GM18861 (cell line): ENCODE data around the gene MGA.

Experiments
- ATAC-seq: cut with Tn5 transposase; IDR thresholded peaks from one replicate; pipeline ENCODE4 v1.9.1; 2021; ENCODE audit not compliant: unreplicated experiment

Gene MGA

DNA sequence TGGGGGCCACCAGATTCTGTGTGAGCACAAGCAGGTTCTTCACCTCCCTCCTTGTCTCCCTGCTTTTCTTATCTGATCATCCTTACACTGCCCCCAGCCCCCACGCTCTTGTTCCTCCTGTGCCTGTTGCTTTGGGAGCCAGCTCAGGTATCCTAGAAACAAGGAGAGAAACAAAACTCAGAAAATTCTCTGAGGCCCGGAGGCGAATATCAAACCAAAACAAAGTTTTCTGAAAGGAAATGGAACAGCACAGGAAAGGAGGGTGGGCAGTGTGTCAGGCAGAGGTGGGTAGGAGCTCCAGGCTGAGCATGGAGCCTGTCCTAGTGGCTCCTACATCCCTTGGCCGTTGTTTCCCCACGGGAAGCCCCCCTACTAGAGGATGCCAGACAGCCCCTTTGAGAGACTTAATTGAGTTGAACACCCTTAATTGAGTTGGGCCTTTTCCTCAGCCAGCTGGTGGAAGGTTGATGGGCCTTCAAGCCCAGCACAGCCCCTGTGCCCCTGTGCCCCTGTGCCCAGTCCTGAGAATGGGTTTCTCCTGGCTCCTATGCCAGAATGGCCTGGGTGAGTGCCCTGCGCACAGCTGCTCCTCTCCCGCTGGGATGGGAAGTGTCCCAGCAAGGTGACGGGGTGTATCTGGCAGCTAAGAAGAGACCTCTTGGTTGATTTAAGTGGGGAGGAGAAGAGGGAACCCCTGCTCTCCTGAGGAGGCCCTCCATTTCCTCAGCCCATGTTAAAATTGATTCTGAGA is 144.9 kb downstream of the MGA start:
- no peak for ATAC-seq

DNA sequence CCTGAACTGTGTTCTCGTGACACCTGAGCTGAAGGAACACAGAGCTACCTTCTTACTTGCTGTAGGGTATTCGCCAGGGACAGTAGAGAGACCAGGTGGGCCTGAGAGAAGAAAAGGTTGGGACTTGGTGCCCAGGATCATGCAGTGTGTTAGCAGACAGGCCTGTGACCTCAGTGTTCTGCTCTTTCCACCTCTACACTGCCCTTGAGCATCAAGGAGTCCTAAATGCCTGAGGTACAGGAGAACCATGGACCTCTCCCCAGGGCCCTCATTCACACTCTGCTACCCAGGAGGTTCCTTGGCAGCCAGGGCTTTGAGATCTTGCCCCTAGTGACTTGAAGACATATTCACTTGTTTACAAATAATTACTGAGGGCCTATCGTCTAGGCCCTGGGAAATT is 145.5 kb downstream of the MGA start:
- ATAC-seq, result no peak

DNA sequence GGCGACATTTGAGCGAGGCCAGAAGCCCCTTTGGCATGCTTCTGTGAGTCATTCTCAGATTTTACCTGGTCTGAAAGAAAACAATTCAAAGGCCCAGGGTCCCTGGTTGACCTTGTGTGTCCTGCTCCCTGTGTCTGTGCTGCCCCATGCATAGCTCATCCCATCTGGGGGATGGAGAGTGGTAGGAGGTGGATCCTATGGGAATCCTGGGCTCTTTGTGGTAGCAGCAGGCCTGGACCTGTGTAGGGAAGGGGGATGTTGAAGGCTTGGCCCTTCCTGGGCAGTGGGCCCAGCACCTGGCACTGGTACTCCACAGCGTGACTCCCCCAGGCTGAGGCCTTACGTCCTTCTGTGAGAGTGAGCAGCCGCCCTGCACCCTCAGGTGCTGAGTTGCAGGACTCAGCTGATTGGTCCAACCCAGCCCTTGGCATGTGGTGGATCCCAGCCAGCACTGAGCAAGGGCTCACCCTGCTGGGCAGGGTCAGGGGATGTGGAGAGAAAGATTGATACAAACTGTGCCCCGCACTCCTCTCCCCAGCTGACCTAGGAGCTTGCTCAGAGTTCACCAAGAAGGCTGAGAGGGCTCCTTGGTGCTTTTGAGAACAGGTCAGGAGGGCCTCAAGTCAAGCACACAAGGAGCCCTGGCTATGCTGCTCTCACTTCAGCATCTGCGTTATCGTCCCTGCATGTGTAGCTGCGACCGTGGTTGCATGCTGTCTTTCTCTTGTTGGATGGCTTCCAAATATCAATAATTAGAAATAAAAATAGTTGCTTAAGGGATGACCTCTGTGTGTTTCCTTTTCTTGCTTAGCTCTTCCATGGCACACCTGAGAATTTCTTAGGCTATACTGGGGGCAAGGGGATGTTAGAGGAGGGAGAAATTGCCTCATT is 146.3 kb downstream of the MGA start:
- ATAC-seq, result no peak

- ATAC-seq, result no peak
Observed at GRCh38 chr15:41809121-41809520, 148.9 kb downstream of the MGA start.

DNA sequence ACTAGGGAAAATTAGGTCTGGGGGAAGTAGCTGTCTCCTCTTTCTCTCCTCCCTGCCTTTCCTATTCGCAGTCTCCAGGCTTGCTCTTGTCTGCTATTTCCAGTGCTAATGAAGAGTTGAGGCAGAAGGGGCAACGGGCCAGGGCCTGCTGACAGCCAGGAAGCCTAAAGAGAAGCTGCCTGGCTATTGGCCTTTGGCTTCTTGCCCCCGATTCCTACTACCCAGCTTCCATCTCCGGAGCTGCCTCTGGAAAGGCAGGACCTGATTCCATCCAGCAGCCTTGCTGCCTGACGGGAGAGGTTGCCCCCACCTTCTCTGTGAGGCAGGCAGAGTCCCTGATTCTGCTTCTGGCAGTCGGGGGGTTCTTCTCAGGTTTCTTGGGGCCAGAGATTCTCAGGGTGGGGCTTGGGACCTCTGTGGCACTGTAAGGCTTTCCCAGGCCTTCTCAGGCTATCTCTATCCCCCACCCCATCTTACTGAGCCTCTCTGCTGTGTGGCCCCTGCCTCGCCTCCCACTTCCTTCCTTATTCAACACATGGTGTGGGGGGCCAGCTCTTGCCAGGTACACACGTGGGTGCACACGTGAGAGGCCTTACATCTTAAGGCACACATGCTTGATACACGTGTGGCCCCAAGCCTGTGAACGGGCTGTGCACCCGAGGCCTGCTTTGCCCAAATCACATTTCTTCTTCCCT is 149.5 kb downstream of the MGA start:
- no peak for ATAC-seq

- no peak for ATAC-seq
Observed at GRCh38 chr15:41810651-41811431, 150.6 kb downstream of the MGA start.

GRCh38 chr15:41811432-41812195 is 151.4 kb downstream of the MGA start:
- ATAC-seq, result no peak

DNA sequence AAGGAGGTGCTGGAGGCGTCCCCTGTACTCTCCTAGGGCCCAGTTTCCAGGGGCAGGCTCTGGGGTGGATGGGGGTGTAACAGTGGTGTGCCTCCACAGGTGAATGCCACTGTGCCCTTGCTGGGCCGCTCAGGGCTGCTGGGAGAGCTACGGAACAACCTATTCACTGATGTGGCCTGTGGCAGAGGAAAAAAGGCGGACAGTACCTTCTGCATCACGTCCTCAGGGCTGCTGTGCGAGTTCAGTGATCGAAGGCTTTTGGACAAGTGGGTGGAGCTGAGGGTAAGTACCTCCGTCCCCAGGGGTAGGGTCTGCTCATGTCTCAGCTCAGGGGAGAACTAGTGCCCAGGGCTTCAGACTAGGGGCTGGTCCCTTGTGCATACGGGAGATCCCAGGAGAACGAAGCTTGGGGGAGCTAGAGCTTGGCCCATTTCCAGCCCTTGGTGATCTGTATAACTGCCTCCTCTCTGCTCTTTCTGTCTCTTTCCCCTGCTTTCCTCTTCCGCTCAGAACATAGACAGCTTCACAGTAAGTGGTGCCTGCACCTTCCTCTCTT is 152.7 kb downstream of the MGA start:
- ATAC-seq, result no peak

DNA sequence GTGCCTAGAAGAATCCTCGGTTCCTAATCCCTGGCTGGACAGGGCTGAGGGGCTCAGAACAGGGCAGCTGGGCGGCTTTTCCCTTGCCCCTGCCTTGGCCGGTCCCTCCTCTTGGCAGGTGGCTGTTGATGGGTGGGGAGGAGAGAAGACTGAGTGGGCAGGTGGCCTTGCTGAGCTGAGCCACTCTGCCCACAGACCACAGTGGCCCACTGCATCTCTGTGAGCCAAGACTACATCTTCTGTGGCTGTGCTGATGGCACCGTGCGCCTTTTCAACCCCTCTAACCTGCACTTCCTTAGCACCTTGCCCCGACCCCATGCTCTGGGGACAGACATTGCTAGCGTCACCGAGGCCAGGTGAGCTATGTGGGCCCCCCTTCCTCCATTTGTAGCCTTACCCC is 153.2 kb downstream of the MGA start:
- ATAC-seq, result no peak

- no peak for ATAC-seq
Observed at GRCh38 chr15:41814534-41814933, 154.3 kb downstream of the MGA start.

DNA sequence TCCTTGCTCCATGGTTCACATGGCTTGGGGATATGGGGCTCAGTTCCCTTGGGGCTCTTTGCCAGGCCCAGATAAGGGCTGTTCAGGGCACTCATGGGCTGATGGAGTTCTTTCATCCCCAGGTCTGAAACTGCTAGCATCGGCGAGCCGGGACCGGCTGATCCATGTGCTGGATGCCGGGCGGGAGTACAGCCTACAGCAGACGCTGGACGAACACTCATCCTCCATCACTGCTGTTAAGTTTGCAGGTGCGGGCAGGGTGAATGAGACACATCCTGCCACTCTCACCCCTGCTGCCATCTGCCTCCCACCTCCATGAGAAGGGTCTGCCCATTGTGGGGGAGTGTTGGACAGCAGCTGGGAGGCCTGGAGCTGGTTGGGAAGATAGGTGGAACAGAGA is 156.6 kb downstream of the MGA start:
- no peak for ATAC-seq

DNA sequence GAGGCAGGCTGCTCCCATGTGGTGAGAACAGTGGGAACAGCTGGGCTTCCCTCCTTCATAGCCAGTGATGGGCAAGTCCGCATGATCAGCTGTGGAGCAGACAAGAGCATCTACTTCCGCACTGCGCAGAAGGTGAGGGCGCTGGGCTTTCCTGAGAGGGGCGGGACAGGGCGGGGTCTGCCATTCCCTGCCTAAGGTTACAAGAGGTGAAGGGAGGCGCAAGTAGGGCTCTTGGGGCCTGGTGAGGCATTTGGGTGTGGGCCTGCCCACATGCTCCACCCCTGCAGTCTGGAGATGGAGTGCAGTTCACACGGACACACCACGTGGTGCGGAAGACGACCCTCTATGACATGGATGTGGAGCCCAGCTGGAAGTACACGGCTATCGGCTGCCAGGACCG is 157.1 kb downstream of the MGA start:
- ATAC-seq, result no peak

GRCh38 chr15:41817781-41818180 is 157.6 kb downstream of the MGA start:
- no peak for ATAC-seq

GRCh38 chr15:41819455-41820050 is 159.3 kb downstream of the MGA start:
- ATAC-seq, result no peak

DNA sequence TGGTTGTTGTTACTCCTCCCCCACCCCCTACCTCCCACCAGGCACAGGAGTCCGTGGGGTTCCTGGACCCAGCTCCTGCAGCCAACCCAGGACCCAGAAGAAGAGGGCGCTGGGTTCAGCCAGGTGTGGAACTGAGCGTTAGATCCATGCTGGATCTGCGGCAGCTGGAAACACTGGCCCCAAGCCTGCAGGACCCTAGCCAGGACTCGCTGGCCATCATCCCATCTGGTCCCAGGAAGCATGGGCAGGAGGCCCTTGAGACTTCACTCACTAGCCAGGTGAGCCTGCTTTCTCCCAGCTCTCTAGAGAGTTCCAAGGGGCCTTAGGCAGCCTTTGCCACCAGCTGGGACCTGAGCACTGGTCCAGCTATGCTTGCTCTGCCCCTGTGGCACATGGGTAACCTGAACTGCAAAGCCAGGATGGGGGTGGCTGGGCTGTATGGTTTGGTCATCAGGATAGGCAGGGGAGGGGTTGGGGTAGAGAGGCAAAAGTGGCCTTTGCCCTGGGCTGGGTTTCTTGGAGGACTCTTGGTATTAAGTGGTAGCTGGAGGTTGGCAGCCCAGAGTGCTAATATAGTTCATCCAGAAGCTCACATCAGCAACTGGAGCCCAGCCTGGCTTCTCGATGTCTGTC is 160.7 kb downstream of the MGA start:
- ATAC-seq, result no peak

- ATAC-seq, result no peak
Observed at GRCh38 chr15:41821831-41822230, 161.6 kb downstream of the MGA start.

DNA sequence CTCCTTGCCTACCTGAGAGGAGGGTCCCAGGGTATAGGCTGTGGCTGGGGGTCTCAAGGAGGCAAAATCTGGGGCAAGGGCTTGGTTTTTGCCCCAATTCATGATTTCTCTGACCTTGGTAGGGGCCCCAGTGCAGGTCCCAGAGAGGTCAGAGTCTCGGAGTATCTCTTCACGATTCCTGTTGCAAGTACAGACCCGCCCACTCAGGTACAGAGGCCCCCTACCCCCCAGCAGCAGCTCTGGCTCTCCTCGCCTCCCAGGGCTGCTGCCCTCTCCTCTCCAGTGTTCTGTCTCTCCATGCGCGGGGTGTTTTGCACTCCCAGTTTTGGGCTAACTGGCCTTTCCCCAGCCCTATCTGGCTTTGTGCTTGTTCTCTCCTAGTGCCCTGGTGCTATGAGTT is 162.3 kb downstream of the MGA start:
- no peak for ATAC-seq
